ENCODE data around the gene BAG5. TPM values are rescaled to one million over a fixed set of nuclear protein-coding genes. Genes with fewer than 3 reads are reported as not detected.

The BAG5 gene
- total RNA-seq, 1 donor from 2014 or later, result 29.8 TPM

- TF ChIP-seq, protein P1, sequence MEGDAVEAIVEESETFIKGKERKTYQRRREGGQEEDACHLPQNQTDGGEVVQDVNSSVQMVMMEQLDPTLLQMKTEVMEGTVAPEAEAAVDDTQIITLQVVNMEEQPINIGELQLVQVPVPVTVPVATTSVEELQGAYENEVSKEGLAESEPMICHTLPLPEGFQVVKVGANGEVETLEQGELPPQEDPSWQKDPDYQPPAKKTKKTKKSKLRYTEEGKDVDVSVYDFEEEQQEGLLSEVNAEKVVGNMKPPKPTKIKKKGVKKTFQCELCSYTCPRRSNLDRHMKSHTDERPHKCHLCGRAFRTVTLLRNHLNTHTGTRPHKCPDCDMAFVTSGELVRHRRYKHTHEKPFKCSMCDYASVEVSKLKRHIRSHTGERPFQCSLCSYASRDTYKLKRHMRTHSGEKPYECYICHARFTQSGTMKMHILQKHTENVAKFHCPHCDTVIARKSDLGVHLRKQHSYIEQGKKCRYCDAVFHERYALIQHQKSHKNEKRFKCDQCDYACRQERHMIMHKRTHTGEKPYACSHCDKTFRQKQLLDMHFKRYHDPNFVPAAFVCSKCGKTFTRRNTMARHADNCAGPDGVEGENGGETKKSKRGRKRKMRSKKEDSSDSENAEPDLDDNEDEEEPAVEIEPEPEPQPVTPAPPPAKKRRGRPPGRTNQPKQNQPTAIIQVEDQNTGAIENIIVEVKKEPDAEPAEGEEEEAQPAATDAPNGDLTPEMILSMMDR (IDR thresholded peaks at IDR 0.05), result no peak
- no peaks in the 10 kb centered on the region for H3K9me3 ChIP-seq
- H3K4me3 ChIP-seq, result no peak overlapping the region
- DNase-seq (peak; percentile 41), ATAC-seq (no peak)
- H3K27ac ChIP-seq, result no peak overlapping the region
- H3K36me3 ChIP-seq, result no peaks in the 10 kb centered on the region
- H3K4me1 ChIP-seq, result peaks cover 45% of the 10 kb centered on the region
- intact Hi-C loops (cut with DNase I), result no loop called here
- no peaks in the 10 kb centered on the region for H3K27me3 ChIP-seq (ENCODE audit: low read depth)
These were observed 13.8 kb downstream of the BAG5 start for GRCh38 chr14:103548463-103549351.

GRCh38 chr14:103547941-103548462 is 14.5 kb downstream of the BAG5 start:
- intact Hi-C loops (cut with DNase I), result no loop called here
- Histone ChIP-seq H3K27me3 (ENCODE audit: low read depth) (no peaks in the 10 kb centered on the region), H3K36me3 (no peaks in the 10 kb centered on the region), H3K9me3 (no peaks in the 10 kb centered on the region), H3K4me3 (no peak overlapping the region), H3K4me1 (peaks cover 52% of the 10 kb centered on the region), H3K27ac (no peak overlapping the region)
- TF ChIP-seq, protein P1 (IDR thresholded peaks at IDR 0.05), result no peak
- DNase-seq (peak; percentile 39), ATAC-seq (no peak)

DNA sequence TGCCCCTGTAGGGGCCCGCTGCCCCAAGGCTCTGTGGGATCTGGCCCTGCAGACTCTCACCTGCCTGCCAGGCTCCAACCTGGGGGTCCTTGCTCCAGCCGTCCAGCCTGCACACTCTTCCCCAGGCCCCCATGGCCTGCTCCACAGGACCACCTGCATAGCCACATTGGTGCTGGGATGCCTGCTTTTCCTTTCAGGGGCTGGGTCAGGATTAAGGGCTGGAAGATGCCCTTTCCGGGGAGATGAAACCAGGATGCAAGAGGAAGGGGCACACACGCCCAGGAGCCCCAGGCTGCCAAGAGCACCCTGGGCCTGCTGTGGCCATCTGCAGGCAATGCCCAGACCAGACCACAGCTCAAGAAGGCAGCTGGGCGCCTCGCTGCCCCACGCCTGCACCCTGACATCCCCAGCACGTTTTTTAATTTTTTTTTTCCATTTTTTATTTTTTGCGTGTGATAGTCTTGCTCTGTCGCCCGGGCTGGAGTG is 15.0 kb downstream of the BAG5 start:
- no peak overlapping the region for H3K27ac ChIP-seq
- H3K27me3 ChIP-seq (ENCODE audit: low read depth), result no peaks in the 10 kb centered on the region
- ATAC-seq (no peak), DNase-seq (peak; percentile 34)
- H3K4me3 ChIP-seq, result no peak overlapping the region
- H3K9me3 ChIP-seq, result no peaks in the 10 kb centered on the region
- peaks cover 54% of the 10 kb centered on the region for H3K4me1 ChIP-seq
- intact Hi-C loops (cut with DNase I), result no loop called here
- TF ChIP-seq, protein P1 (IDR thresholded peaks at IDR 0.05), result no peak
- H3K36me3 ChIP-seq, result no peaks in the 10 kb centered on the region

DNA sequence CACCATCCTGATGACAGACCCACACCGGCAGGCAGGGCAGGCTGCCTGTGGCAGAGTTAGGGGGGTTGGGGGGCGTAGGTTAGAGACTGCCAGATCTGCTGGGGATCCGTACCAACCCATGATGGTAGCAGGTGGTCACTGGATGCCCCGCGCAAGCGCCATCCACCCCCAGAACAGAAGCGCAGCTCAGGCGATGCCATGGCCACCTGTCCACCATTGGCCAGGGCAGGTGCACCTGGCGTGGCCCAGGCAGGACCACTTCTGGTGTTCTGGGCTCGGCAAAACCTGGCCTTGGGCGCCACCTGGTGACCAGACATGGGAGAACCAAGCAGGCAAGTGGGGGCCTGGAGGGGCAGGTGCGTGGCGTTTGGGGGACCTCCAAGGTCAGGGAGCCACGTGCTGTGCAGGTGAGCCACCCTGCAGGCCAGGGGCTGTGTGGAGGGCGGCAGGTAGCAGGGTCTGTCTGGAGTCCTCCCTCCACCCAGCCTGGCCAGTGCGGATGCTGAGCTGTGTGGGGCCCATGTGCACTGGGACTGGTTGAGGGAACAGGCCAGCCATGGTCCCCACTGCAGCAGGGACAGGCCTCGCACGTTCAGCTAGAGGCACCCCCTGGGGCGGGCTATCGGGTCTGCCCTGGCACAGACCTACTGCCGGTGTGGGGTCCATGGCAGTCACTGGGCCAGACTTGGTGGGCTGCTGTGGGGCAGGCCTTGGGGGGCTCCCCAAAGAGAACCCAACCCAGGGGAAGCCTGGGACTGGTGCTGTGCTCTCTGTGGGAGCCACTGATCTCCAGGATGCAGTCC is 15.6 kb downstream of the BAG5 start:
- H3K36me3 ChIP-seq, result no peaks in the 10 kb centered on the region
- ATAC-seq (peak; percentile 56 to 64), DNase-seq (peak; percentile 84)
- H3K27me3 ChIP-seq (ENCODE audit: low read depth), result no peaks in the 10 kb centered on the region
- no peak overlapping the region for H3K4me3 ChIP-seq
- H3K4me1 ChIP-seq, result peaks cover 54% of the 10 kb centered on the region
- no peaks in the 10 kb centered on the region for H3K9me3 ChIP-seq
- no peak overlapping the region for H3K27ac ChIP-seq
- TF ChIP-seq, protein P1 (IDR thresholded peaks at IDR 0.05), result peak; percentile 94
- intact Hi-C loops (cut with DNase I), result no loop called here

GRCh38 chr14:103545915-103546651 is 16.4 kb downstream of the BAG5 start:
- intact Hi-C loops (cut with DNase I), result no loop called here
- Histone ChIP-seq H3K27me3 (ENCODE audit: low read depth) (no peaks in the 10 kb centered on the region), H3K9me3 (no peaks in the 10 kb centered on the region), H3K4me3 (no peak overlapping the region), H3K36me3 (no peaks in the 10 kb centered on the region), H3K4me1 (peaks cover 54% of the 10 kb centered on the region), H3K27ac (no peak overlapping the region)
- ATAC-seq (no peak), DNase-seq (peak; percentile 43)
- TF ChIP-seq, protein P1 (IDR thresholded peaks at IDR 0.05), result no peak

Measured in lower lobe of right lung (tissue), 2 donors.